Liver (tissue), 3 donors: ENCODE measurements around the gene ZNF212.

ENCODE experiments used
- EGR1 ChIP-seq, 2 donors: IDR thresholded peaks; 2 replicates each; pipeline ENCODE4 v1.6.1; 2016 to 2018; ENCODE audit warnings: antibody characterized with exemption in 2 of 2, low read depth in 2 of 2
- JUND ChIP-seq, 2 donors: IDR thresholded peaks; 2 replicates each; pipeline ENCODE4 v1.6.1; 2016; ENCODE audit warnings: antibody characterized with exemption in 2 of 2
- RXRA ChIP-seq, 2 donors: IDR thresholded peaks; 2 replicates each; pipeline ENCODE4 v1.6.1; 2017 to 2018; ENCODE audit warnings: antibody characterized with exemption in 2 of 2, mild to moderate bottlenecking in 1 of 2
- TAF1 ChIP-seq: conservative IDR thresholded peaks from 2 replicates; pipeline ENCODE4 v1.6.1; 2016; ENCODE audit warnings: antibody characterized with exemption, mild to moderate bottlenecking
- TF ChIP-seq, protein P1 (sequence below): fragments of 150-350 bp; IDR thresholded peaks from 2 replicates; pipeline ENCODE4 v1.5.1; 2017; ENCODE audit warnings: improper control_type of control experiment, low read depth, low read length; ENCODE audit not compliant: missing input control
- donor health status: healthy.
- donor health status: healthy.

DNA sequence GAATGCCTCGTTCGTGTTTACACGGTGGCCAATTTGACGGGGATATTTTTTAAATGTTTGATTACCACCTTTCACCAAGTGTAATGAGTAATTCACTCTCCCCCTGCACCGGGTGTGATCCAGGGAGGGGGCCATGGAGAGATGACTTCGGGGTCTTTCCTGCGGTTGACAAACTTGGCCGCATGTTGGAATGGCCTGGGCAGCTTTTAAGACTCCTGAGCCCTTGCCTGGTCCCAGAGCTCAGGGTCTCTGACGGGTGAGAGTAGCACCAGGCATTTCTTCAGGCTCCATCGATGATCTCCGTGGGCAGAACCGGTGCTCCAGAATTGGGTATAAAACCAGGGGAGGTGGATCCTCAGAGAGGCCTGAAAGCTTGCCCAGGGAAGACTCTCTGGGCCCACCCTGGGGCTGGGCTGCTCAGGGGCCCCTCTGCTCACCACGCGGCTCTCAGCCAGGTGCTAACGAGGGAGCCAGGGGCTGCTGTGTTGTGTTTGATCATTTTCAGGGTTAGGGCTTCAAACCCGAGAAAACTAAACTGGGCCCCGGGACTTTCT is 43.2 kb upstream of the ZNF212 start:
- TF ChIP-seq, protein P1, sequence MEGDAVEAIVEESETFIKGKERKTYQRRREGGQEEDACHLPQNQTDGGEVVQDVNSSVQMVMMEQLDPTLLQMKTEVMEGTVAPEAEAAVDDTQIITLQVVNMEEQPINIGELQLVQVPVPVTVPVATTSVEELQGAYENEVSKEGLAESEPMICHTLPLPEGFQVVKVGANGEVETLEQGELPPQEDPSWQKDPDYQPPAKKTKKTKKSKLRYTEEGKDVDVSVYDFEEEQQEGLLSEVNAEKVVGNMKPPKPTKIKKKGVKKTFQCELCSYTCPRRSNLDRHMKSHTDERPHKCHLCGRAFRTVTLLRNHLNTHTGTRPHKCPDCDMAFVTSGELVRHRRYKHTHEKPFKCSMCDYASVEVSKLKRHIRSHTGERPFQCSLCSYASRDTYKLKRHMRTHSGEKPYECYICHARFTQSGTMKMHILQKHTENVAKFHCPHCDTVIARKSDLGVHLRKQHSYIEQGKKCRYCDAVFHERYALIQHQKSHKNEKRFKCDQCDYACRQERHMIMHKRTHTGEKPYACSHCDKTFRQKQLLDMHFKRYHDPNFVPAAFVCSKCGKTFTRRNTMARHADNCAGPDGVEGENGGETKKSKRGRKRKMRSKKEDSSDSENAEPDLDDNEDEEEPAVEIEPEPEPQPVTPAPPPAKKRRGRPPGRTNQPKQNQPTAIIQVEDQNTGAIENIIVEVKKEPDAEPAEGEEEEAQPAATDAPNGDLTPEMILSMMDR: no peak
- TF ChIP-seq TAF1 (no peak), JUND (IDR thresholded peaks at IDR 0.05) (no peak), RXRA (IDR thresholded peaks at IDR 0.05) (no peak), EGR1 (IDR thresholded peaks at IDR 0.05; ENCODE audit: low read depth in 2 of 2) (no peak)
